Right lobe of liver (tissue), 6 donors: ENCODE results near the gene CACNA2D4. TPM values are rescaled to one million over a fixed set of nuclear protein-coding genes. Genes with fewer than 3 reads are reported as not detected.
A peak's percentile ranks its signal among the peaks of the same experiment; 100 is the strongest.

Source experiments
- ATAC-seq, 4 donors: fragments of 200-7000 bp; cut with Tn5 transposase; one replicate each; pipeline ENCODE4 v1.9.1; 2020; ENCODE audit warnings: mild to moderate bottlenecking in 4 of 4, moderate library complexity in 4 of 4
- DNase-seq, 3 donors: peaks; one replicate each; pipeline ENCODE4 v3.0.0-alpha.2; 2020
- H3K27ac ChIP-seq, 3 donors: fragments of 200-600 bp; one replicate each; pipeline ENCODE4 v1.8.0; 2022
- H3K27me3 ChIP-seq, 2 donors: fragments of 200-600 bp; one replicate each; pipeline ENCODE4 v1.8.0; 2022
- H3K36me3 ChIP-seq, 4 donors: fragments of 200-600 bp; sonication (generic) in 1 of 4; one replicate each; pipeline versions ENCODE4 v1.5.1 to v1.8.0; 2017 to 2022; ENCODE audit warnings: control low read depth in 1 of 4
- H3K4me1 ChIP-seq, 4 donors: fragments of 200-600 bp; sonication (generic) in 1 of 4; one replicate each; pipeline versions ENCODE4 v1.5.1 to v1.8.0; 2017 to 2022; ENCODE audit warnings: control low read depth in 1 of 4
- H3K4me3 ChIP-seq, 3 donors: fragments of 200-600 bp; one replicate each; pipeline ENCODE4 v1.8.0; 2022
- H3K9me3 ChIP-seq, 4 donors: fragments of 200-600 bp; sonication (generic) in 1 of 4; one replicate each; pipeline versions ENCODE4 v1.5.1 to v1.8.0; 2017 to 2022; ENCODE audit warnings: control low read depth in 1 of 4
- CTCF ChIP-seq, 4 donors: fragments of 200-600 bp in 3 of 4; fragments of 450-650 bp in 1 of 4; IDR thresholded peaks; one replicate each; pipeline versions ENCODE4 v1.5.1 to v1.8.0; 2016 to 2022; ENCODE audit warnings: antibody characterized with exemption in 4 of 4, mild to moderate bottlenecking in 2 of 4
- POLR2A ChIP-seq: fragments of 450-650 bp; IDR thresholded peaks from one replicate; pipeline ENCODE4 v1.6.1; 2017; ENCODE audit warnings: antibody characterized with exemption, mild to moderate bottlenecking
- WGBS: methylation state at CpG from one replicate; pipeline ENCODE4 v1.1.6; 2018; ENCODE audit warnings: low coverage, low lambda C conversion rate; ENCODE audit not compliant: insufficient coverage; ENCODE audit errors: missing lambda C conversion rate; 5-methylcytosine and 5-hydroxymethylcytosine counted together
- intact Hi-C, 2 donors: fragments of 100-400 bp; cut with DNase I; formaldehyde crosslinking; loops; one replicate each; pipeline versions ENCODE4 v1.11.2 to v1.14.1; 2022
- total RNA-seq, 6 experiments: library from RNA; depleted of rRNA in 2 of 6; stranded (reverse); fragments of >200 nt in 2 of 6; fragmentation: NEBNext Ultra II Directional in 3 of 6; extraction: Animal tissue kit (Norgen Biotek cat#: 25700) in 3 of 6; gene quantifications; one replicate each; pipeline versions ENCODE4 v1.1.0 to v1.2.4, GENCODE V29; 2016 to 2023
- donor health status: DM: no; HTN: yes; CAD: no.
- donor health status: DM: no; HTN: no; CAD: no.
- donor health status: DM: no; HTN: no; CAD: no.
- donor health status: DM: no; HTN: yes; CAD: no.
- donor health status: DM: no; HTN: yes; CAD: no.

The CACNA2D4 gene
- total RNA-seq, 6 experiments from 2014 or later, result 0.87 to 1.9 (median 0.96) TPM

GRCh38 chr12:1846421-1847405 lies 71.7 kb downstream of the CACNA2D4 start:
- Histone ChIP-seq H3K36me3 (no peaks in the 10 kb centered on the region), H3K4me1 (no peaks in the 10 kb centered on the region), H3K4me3 (no peak overlapping the region), H3K27me3 (no peaks in the 10 kb centered on the region), H3K9me3 (no peaks in the 10 kb centered on the region), H3K27ac (no peak overlapping the region)
- intact Hi-C loops, result no loop called here
- ATAC-seq (no peak), DNase-seq (peak in 1 of 3 donors; percentile 43)
- WGBS, result 71% methylated on average over 12 of the region's 24 CpGs
- no peak for TF ChIP-seq POLR2A

DNA sequence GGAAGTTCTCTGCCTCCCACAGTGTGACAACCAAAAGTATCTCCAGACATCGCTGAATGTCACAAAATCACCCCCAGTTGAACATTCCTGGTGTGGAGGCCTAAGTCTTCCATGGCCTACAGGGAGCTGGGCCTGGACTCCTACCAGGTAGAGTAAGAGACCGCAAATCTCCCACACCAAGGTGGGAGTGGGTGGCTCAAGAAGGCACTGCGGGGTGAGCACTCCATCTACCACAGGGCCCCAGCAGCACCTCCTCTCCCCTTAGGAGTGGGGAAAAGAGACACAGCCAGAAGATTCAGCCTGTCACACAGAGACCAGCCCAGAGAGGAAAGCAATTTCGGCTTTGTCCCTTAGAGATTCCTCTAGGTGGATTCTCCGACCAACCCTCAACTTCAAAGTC lies 72.6 kb downstream of the CACNA2D4 start:
- H3K27me3 ChIP-seq, result no peaks in the 10 kb centered on the region
- H3K27ac ChIP-seq, result no peak overlapping the region
- intact Hi-C loops, result no loop called here
- ATAC-seq (no peak), DNase-seq (peak in 1 of 3 donors; percentile 19)
- no peaks in the 10 kb centered on the region for H3K36me3 ChIP-seq
- TF ChIP-seq POLR2A (no peak), CTCF (IDR thresholded peaks at IDR 0.05) (no peak)
- WGBS, result 60% methylated on average over 1 of the region's 5 CpGs
- H3K9me3 ChIP-seq, result no peaks in the 10 kb centered on the region
- H3K4me1 ChIP-seq, result no peaks in the 10 kb centered on the region
- no peak overlapping the region for H3K4me3 ChIP-seq

- intact Hi-C loops, result no loop called here
- TF ChIP-seq CTCF (IDR thresholded peaks at IDR 0.05), result no peak
- no peak for TF ChIP-seq POLR2A
- ATAC-seq, result peak in 1 of 4 donors; percentile 10
- no peaks in the 10 kb centered on the region for H3K27me3 ChIP-seq
- no peaks in the 10 kb centered on the region for H3K4me1 ChIP-seq
- no peak overlapping the region for H3K4me3 ChIP-seq
- no peaks in the 10 kb centered on the region for H3K9me3 ChIP-seq
- WGBS, result 81% methylated on average over 3 of the region's 14 CpGs
- no peaks in the 10 kb centered on the region for H3K36me3 ChIP-seq
- DNase-seq, result peak in 1 of 3 donors; percentile 28
- H3K27ac ChIP-seq, result no peak overlapping the region
Observed at GRCh38 chr12:1845427-1845826, 73.0 kb downstream of the CACNA2D4 start.

DNA sequence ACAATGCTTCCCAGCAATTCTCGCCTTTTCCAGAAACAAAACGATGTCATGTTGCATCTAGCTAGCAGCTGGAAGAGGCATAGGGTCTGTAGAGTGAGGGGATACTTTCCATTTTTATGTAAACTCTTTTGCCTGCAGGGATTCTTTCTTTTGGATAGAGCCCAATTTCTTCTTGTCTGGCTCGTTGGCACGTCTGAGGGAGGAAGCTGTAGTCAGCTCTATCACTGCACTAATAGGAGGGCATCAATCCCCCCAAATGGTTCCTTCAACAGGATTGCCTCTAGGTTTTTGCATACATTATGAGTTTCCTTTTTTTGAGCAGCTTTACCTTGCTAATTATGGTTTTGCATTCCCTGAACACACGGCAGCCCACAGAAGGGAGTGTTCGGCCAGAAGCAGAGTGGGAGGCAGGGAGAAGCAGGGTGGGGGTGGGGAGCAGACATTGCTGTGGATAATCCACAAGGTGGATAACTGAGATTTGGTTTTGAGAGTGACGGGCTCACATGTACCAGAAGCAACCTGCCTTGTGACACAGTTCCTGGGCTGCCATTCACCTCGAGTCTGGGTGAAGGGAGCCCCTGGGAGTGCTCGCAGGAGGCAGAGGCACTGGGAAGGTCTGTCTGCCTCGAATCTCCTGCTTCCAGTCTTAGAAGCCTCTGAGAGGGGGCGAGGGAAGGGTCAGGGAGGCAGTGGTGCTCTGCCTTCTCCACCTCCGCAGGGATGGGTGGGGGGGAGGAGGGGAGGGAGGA lies 73.6 kb downstream of the CACNA2D4 start:
- Histone ChIP-seq H3K27ac (no peak overlapping the region), H3K27me3 (no peaks in the 10 kb centered on the region), H3K4me1 (no peaks in the 10 kb centered on the region), H3K9me3 (no peaks in the 10 kb centered on the region), H3K36me3 (no peaks in the 10 kb centered on the region), H3K4me3 (no peak overlapping the region)
- no peak for TF ChIP-seq CTCF (IDR thresholded peaks at IDR 0.05)
- no peak for TF ChIP-seq POLR2A
- DNase-seq (peak in 1 of 3 donors; percentile 26), ATAC-seq (no peak)
- 26% methylated on average over 7 of the region's 12 CpGs for WGBS
- intact Hi-C loops, result no loop called here
